B cell (primary cell): Measurements from ENCODE around the gene CC2D2A. TPM values are rescaled to one million over a fixed set of nuclear protein-coding genes. Genes with fewer than 3 reads are reported as not detected.

ENCODE experiments used
- ATAC-seq: fragments of 200-7000 bp; cut with Tn5 transposase; one replicate; pipeline ENCODE4 v1.10.0; 2021; ENCODE audit warnings: low read depth, mild to moderate bottlenecking, moderate number of reproducible peaks, moderate library complexity
- CTCF ChIA-PET: fragments of 350-600 bp; sonication (Branson Sonifier 250); formaldehyde crosslinking; loops from one replicate; lab custom pipeline; 2021; ENCODE audit warnings: antibody characterized with exemption, inconsistent platforms; lab: Charles Lee
- POLR2A ChIA-PET: fragments of 350-600 bp; sonication (Branson Sonifier 250); formaldehyde crosslinking; loops from one replicate; lab custom pipeline; 2021; ENCODE audit warnings: antibody characterized with exemption; lab: Charles Lee
- DNase-seq: peaks from one replicate; pipeline ENCODE4 v3.0.0; 2013
- H2AFZ ChIP-seq: 2 replicates; pipeline ENCODE4 v1.6.1; 2012; ENCODE audit warnings: mild to moderate bottlenecking, low read depth, low read length; ENCODE audit not compliant: insufficient read depth, poor library complexity, severe bottlenecking
- H3K27ac ChIP-seq, 2 donors: 1 replicate in 1 of 2; 2 replicates in 1 of 2; pipeline ENCODE4 v1.5.1; 2012 to 2013; ENCODE audit warnings: low read length in 2 of 2, mild to moderate bottlenecking in 2 of 2, moderate library complexity in 1 of 2
- H3K27me3 ChIP-seq, 4 experiments: fragments of 200-600 bp in 1 of 4; sonication (generic) in 1 of 4; replicated peaks in 1 of 4; 1 replicate in 2 of 4; 2 replicates in 2 of 4; pipeline versions ENCODE4 v1.6.1 to v1.7.0; 2013 to 2016; ENCODE audit warnings: low read length in 3 of 4, mild to moderate bottlenecking in 2 of 4, mixed read lengths in 1 of 4, moderate library complexity in 1 of 4; ENCODE audit not compliant: insufficient read depth in 4 of 4, control insufficient read depth in 3 of 4; ENCODE audit errors: control extremely low read depth in 1 of 4
- H3K36me3 ChIP-seq, 2 experiments: replicated peaks in 1 of 2; 1 replicate in 1 of 2; 2 replicates in 1 of 2; pipeline versions ENCODE4 v1.6.1 to v1.7.1; 2013; ENCODE audit warnings: low read length in 1 of 2; ENCODE audit not compliant: insufficient read depth in 2 of 2, control insufficient read depth in 1 of 2; ENCODE audit errors: control extremely low read depth in 1 of 2, extremely low read depth in 1 of 2
- H3K4me1 ChIP-seq, 2 donors: fragments of 200-600 bp in 1 of 2; sonication (generic) in 1 of 2; 1 replicate in 1 of 2; 2 replicates in 1 of 2; pipeline versions ENCODE4 v1.5.1 to v1.6.1; 2013 to 2017; ENCODE audit warnings: low read length in 2 of 2; ENCODE audit not compliant: control insufficient read depth in 2 of 2, insufficient read depth in 2 of 2
- H3K4me2 ChIP-seq: replicated peaks from 2 replicates; pipeline ENCODE3; 2012; ENCODE audit warnings: mild to moderate bottlenecking, low read depth, low read length; ENCODE audit not compliant: poor library complexity, severe bottlenecking
- H3K4me3 ChIP-seq, 5 experiments: fragments of 200-600 bp in 1 of 5; sonication (generic) in 1 of 5; 1 replicate in 3 of 5; 2 replicates in 2 of 5; pipeline versions ENCODE4 v1.5.1 to v1.7.0; 2011 to 2016; ENCODE audit warnings: low read length in 4 of 5, mild to moderate bottlenecking in 4 of 5, low read depth in 2 of 5, control low read depth in 1 of 5, moderate library complexity in 1 of 5; ENCODE audit not compliant: insufficient read depth in 1 of 5; ENCODE audit errors: control extremely low read depth in 1 of 5, extremely low read depth in 1 of 5
- H3K79me2 ChIP-seq: fragments of 200-600 bp; sonication (generic); one replicate; pipeline ENCODE4 v1.6.0; 2016; ENCODE audit warnings: low read length; ENCODE audit not compliant: control insufficient read depth, insufficient read depth
- H3K9ac ChIP-seq: fragments of 200-600 bp; sonication (generic); 2 replicates; pipeline ENCODE4 v1.6.1; 2017; ENCODE audit warnings: mild to moderate bottlenecking, low read length, moderate library complexity
- H3K9me3 ChIP-seq, 3 donors: one replicate each; pipeline versions ENCODE4 v1.6.1 to v1.7.1; 2013; ENCODE audit warnings: low read length in 2 of 3; ENCODE audit not compliant: control insufficient read depth in 2 of 3, insufficient read depth in 1 of 3; ENCODE audit errors: control extremely low read depth in 1 of 3
- H4K20me1 ChIP-seq: 2 replicates; pipeline ENCODE4 v1.6.0; 2012; ENCODE audit warnings: mild to moderate bottlenecking, low read length; ENCODE audit not compliant: insufficient read depth, control insufficient read depth, poor library complexity, severe bottlenecking
- H3K27ac Mint-ChIP-seq: one replicate; pipeline ENCODE4 v1.8.0; 2021; ENCODE audit warnings: mixed read lengths
- H3K27me3 Mint-ChIP-seq: one replicate; pipeline ENCODE4 v1.8.0; 2021; ENCODE audit warnings: mixed read lengths
- H3K4me1 Mint-ChIP-seq: one replicate; pipeline ENCODE4 v1.8.0; 2021; ENCODE audit warnings: mixed read lengths
- H3K4me3 Mint-ChIP-seq: one replicate; pipeline ENCODE4 v1.8.0; 2021; ENCODE audit warnings: mixed read lengths
- H3K9me3 Mint-ChIP-seq: one replicate; pipeline ENCODE4 v1.8.0; 2022; ENCODE audit warnings: mixed read lengths; ENCODE audit not compliant: insufficient read depth
- EZH2 ChIP-seq: IDR thresholded peaks from 2 replicates; pipeline ENCODE4 v1.6.1; 2012; ENCODE audit warnings: borderline replicate concordance, low read depth, mild to moderate bottlenecking, moderate library complexity, low read length; ENCODE audit not compliant: insufficient read depth, poor library complexity, severe bottlenecking
- WGBS: methylation state at CpG from one replicate; pipeline ENCODE4 v1.1.5; 2013; ENCODE audit warnings: missing lambda C conversion rate; ENCODE audit not compliant: insufficient coverage; 5-methylcytosine and 5-hydroxymethylcytosine counted together
- intact Hi-C: fragments of 100-400 bp; cut with micrococcal nuclease; formaldehyde crosslinking; loops from one replicate; pipeline ENCODE4 v1.10.0; 2022
- polyA plus RNA-seq: library from polyadenylated mRNA; depleted of rRNA; stranded (reverse); fragments of >200 nt; gene quantifications from 2 replicates; pipeline ENCODE4 v1.2.3, GENCODE V29; 2012
- total RNA-seq, 2 donors: library from RNA; stranded (reverse); fragments of 120-200 nt in 1 of 2; gene quantifications; 1 replicate in 1 of 2; 2 replicates in 1 of 2; pipeline versions ENCODE4 v1.2.3 to v1.2.4, GENCODE V29; 2013 to 2022
- TF ChIP-seq, protein P1 (sequence below): fragments of 200-600 bp; IDR thresholded peaks from one replicate; pipeline ENCODE4 v1.8.0; 2022; ENCODE audit warnings: antibody characterized with exemption, mild to moderate bottlenecking

CC2D2A gene
- total and polyA plus RNA-seq, 2 donors (not counting 1 experiment from before 2014, with no cell fraction given), result not detected

DNA sequence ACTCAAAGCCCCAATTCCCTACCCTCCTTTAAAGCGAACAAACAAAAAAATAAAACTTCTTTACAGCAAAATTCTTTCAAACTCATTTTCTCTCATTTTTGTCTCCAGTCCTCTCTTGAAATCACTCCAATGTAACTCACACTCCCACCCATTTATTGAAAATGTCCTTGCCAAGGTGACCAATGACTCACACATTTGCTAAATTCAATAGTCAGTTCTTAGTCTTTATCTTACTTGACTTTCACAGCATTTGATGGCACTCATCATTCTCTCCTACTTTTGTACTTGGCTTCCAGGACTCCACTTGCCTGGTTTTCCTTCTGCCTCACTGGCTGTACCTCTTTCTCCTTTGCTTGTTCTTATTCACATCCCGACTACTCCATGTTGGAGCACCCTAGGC is 19.9 kb downstream of the CC2D2A start:
- Histone ChIP-seq H3K9me3 (peaks cover 0 to 8% (median 4%) of the 10 kb centered on the region in 3 donors), H3K4me1 (no peaks in the 10 kb centered on the region), H3K27ac (no peak overlapping the region), H3K4me3 (no peak overlapping the region), H3K9ac (no peak overlapping the region), H3K79me2 (no peaks in the 10 kb centered on the region), H3K36me3 (no peaks in the 10 kb centered on the region), H3K27me3 (no peaks in the 10 kb centered on the region), H3K4me2 (no peak overlapping the region), H2AFZ (no peak overlapping the region), H4K20me1 (no peaks in the 10 kb centered on the region)
- DNase-seq (no peak), ATAC-seq (no peak)
- ChIA-PET CTCF (no interaction called here), POLR2A (no interaction called here)
- WGBS, result 74% methylated on average over 2 of the region's 2 CpGs
- Mint-ChIP-seq H3K4me1 (no peaks in the 10 kb centered on the region), H3K27me3 (no peaks in the 10 kb centered on the region), H3K4me3 (no peak overlapping the region), H3K9me3 (peaks cover 35% of the 10 kb centered on the region), H3K27ac (no peak overlapping the region)
- TF ChIP-seq, protein P1, sequence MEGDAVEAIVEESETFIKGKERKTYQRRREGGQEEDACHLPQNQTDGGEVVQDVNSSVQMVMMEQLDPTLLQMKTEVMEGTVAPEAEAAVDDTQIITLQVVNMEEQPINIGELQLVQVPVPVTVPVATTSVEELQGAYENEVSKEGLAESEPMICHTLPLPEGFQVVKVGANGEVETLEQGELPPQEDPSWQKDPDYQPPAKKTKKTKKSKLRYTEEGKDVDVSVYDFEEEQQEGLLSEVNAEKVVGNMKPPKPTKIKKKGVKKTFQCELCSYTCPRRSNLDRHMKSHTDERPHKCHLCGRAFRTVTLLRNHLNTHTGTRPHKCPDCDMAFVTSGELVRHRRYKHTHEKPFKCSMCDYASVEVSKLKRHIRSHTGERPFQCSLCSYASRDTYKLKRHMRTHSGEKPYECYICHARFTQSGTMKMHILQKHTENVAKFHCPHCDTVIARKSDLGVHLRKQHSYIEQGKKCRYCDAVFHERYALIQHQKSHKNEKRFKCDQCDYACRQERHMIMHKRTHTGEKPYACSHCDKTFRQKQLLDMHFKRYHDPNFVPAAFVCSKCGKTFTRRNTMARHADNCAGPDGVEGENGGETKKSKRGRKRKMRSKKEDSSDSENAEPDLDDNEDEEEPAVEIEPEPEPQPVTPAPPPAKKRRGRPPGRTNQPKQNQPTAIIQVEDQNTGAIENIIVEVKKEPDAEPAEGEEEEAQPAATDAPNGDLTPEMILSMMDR, result no peak
- TF ChIP-seq EZH2, result no peak
- intact Hi-C loops, result no loop called here

DNA sequence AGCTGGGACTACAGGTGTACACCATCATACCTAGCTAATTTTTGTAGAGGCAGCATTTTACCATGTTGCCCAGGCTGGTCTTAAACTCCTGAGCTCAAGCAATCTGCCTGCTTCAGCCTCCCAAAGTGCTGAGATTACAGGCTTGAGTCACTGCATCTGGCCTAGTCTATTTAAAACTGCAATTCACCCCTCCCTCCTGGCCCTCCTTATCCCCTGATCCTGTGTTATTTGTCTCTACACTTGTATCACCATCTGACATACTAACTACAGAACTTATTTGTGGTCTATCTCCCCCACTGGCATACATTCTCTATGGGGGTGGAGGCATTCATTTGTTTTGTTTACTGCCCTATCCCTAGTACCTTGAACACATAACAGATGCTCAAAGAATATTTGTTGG is 23.7 kb downstream of the CC2D2A start:
- no peaks in the 10 kb centered on the region for H3K36me3 ChIP-seq
- no peak for ATAC-seq
- H3K4me1 Mint-ChIP-seq, result no peaks in the 10 kb centered on the region
- H3K27ac ChIP-seq, result no peak overlapping the region
- peaks cover 17% of the 10 kb centered on the region for H3K9me3 Mint-ChIP-seq
- no peak overlapping the region for H3K27ac Mint-ChIP-seq
- no peak overlapping the region for H2AFZ ChIP-seq
- intact Hi-C loops, result no loop called here
- H3K27me3 Mint-ChIP-seq, result peaks cover 4% of the 10 kb centered on the region
- H3K4me2 ChIP-seq, result no peak overlapping the region
- no peak for TF ChIP-seq EZH2
- TF ChIP-seq, protein P1, result no peak
- no peak overlapping the region for H3K4me3 ChIP-seq
- H3K9me3 ChIP-seq, result peaks cover 0 to 4% (median 3%) of the 10 kb centered on the region in 3 donors
- no peak overlapping the region for H3K4me3 Mint-ChIP-seq
- no peaks in the 10 kb centered on the region for H4K20me1 ChIP-seq
- H3K27me3 ChIP-seq, result no peaks in the 10 kb centered on the region
- CTCF ChIA-PET, result no interaction called here
- DNase-seq, result no peak
- no peaks in the 10 kb centered on the region for H3K79me2 ChIP-seq
- H3K4me1 ChIP-seq, result no peaks in the 10 kb centered on the region
- POLR2A ChIA-PET, result no interaction called here
- H3K9ac ChIP-seq, result no peak overlapping the region
